NOMO-1 treated with dmso at 0.1 percent for 144 hours (cell line): ENCODE measurements around the gene UBE2H.
A peak's percentile ranks its signal among the peaks of the same experiment; 100 is the strongest.
"Not testable (repeated sequence)": the region's sequence is repeated elsewhere in the genome, so short reads cannot be mapped to it uniquely, and the experiment has no call there.

Experiments
- DNase-seq: peaks from one replicate; lab custom pipeline; 2025; ENCODE audit not compliant: unreplicated experiment; lab: John Stamatoyannopoulos, UW

UBE2H gene

DNA sequence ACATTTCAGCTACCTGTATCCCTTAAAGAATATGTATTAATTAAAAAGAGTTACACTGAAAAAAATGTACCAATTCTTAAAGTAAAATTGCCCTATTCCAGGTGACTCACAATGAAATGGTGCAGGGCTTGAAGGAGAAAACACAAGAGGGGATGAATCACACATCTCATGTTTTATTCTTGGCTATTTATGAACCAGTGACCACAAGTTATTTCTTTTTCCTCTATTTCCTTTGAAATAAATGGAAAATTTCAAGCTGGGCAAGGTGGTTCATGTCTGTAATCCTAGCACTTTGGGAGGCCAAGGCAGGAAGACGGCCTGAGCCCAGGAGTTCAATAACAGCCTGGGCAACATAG is 106.8 kb downstream of the UBE2H start:
- no peak for DNase-seq

DNA sequence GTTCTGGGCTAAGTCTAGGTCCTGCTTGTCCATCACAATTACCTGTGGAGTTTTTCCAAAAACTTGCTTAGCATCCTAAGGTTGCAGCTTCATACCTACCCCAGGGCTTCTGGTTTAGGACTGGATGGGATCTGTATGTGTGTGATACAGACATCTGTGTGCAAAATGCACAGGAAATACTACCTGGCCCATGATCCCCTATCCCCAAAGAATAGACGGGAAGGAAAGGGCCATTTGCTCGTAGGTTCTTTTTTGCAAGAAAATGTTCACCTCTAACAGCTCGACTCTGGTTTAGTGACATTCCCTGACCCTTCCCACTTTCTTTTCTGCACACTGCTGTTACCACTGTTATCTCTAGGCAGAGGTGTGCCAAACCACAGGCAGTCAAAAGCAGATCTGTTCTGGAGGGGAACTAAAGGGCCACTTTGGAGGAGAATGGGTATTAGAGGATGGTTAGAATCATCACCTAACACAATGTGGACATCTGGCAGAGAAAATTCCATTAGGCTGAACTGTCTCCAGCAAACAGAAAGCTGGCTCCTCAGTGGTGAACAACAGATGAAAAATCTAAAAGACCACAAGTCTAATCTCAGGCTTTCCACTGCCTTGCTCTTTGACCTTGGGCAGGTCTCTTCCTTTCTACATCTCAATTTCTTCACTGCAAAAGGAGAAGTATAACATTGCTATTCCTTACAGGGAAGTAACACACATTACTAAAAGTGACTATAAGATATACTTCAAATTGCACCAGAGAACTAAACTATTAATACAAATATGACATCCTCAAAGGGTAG is 107.4 kb downstream of the UBE2H start:
- DNase-seq = no peak

DNA sequence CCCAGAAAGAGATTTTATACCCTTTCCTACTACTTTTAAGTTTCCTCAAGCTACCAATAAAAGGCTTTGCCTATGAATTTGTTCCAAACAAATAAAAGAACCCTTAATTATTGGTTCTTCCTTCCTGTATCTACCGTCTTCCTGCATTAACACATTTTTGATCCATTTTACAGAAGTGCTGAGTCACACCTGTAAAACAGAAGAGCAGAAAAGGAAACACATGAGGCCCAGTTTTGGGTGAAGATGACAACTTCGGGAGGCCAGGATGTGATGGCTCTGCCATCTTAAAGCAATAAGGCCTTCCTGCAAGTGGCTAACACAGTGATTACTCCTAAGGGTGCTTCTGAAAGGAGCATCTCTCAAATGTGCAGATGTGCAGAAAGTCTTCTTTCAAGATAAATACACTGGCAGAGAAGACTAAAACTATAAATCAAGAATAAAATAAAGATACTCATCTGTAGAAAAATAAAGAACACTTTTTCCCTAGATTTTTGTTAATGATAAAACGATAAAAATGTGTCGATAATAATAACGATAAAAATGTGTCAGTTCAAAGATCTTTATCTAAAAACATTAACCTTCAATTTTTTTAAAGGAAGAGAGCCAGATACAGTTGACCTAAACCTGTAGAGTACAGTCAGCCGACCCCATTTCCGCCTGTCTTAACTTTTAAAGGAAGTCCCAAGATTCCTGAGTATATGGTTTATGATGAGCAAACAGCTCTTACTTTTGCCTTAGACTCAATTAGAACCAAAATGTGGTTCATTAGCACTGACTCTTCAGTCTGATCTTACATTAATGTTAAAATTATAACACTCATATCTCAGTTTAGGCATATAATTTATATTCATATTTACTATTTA is 108.6 kb downstream of the UBE2H start:
- DNase-seq = no peak

DNA sequence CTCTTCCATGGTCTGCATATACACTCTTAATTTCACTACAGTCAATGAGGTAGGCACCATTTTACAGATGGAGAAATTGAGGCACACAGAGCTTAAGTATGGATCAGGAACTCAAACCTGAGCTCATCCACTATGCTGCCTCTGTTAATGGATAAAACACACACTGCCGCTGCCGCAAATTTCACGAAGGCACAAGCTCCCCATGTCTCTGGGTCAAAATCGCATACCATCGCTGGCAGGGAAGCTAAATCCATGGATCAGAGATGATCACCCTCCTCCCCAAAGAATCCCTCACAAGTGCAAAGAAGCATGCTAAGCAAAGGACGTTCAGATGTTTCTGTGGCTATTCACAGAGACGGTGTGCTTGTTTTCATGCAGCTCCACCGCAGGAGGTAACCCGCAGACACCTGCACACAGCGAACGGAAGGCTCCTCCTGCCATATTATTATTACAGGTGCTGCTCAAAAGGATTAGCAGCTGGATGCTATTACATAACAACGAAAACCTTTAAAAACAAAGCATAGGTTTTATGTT is 109.3 kb downstream of the UBE2H start:
- DNase-seq = no peak

DNA sequence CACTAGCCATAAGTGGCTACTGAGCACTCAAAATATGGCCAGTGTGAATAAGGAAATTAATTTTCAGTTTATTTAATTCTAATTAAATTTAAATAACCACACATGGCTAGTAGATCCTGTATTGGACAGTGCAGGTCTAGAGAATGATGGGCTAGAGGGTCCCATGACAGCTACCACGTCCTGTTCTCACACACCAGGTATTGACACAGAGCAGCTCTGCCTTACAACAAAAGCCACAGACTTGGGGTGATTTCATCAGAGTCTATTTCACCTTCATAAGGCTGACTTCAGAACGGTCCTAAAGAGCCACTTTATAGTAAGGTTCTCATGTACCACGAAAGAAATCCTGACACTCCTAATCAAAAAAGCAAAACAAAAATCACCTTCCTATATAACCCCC is 111.3 kb downstream of the UBE2H start:
- peak; percentile 19 for DNase-seq

DNA sequence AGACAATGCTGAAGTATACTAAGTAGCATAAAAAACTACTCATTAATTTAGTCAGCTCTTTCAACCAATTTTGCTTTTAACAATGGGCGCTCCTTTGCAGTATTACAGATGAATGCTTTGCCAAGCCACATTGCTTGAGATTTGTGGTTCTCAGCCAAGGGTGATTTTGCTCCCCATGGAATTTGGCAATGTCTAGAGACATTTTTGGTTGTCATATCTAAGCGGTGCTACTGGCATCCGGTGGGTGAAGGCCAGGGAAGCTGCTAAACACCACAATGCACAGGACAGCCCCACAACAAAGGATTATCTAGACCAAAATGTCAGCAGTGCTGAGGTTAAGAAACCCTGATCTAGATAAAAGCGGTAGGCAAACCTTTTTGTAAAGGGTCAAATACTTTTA is 112.0 kb downstream of the UBE2H start:
- DNase-seq = no peak

DNA sequence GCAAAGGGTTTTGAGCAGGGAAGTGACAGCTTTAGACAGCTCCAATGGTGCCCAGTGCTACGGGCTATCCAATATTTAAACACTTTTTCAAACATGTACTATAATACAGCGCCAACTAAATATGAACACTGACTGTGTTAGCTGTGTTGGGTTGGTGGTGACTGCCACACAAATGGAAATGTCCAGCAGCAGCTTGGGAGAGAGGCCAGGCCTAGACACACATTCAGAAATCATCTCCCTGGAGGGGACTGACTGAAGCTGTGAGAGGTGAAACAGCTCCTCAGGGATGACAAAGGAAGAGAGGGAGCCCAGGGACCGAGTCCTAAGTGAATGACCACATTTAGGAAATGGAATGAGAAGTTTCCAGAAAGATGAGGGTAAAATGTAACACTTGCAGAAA is 115.8 kb downstream of the UBE2H start:
- DNase-seq = no peak

DNA sequence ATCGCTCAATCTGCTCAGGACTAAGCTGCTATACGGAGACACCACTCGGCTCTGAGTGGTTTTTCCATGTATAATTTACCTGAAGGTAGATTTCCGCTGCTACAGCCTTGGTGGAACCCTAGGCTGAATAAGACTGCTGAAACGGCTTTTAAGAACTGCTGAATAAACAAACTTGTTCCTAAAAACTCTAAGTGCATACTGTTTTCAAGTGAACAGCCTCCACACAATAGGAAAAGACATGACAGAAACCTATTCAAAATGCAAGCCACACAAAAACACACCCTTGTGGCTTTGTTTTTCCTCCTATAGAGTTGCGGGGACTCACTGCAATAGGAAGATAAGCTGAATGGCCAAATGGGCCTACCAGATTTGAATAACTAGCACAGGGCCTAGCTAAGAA is 117.2 kb downstream of the UBE2H start:
- no peak for DNase-seq

DNA sequence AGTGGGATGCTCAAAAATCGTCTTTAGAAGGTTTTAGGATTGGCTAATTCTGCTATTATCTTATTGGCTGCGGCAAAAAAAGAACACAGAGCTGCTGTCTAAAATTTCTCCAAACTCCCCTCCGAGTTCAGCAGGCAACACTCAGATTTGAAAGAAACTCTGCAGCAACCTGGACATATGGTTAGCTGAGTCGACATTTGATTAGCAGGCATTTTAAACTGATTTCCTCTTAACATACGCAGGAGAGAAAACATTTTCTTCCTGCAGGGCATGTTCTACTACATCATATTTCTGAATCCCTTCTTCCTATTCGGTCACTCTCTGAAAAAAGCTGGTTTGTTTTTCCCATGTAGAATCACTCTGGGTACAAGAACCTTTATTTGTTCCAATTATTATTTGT is 119.4 kb downstream of the UBE2H start:
- not testable (repeated sequence) for DNase-seq

DNA sequence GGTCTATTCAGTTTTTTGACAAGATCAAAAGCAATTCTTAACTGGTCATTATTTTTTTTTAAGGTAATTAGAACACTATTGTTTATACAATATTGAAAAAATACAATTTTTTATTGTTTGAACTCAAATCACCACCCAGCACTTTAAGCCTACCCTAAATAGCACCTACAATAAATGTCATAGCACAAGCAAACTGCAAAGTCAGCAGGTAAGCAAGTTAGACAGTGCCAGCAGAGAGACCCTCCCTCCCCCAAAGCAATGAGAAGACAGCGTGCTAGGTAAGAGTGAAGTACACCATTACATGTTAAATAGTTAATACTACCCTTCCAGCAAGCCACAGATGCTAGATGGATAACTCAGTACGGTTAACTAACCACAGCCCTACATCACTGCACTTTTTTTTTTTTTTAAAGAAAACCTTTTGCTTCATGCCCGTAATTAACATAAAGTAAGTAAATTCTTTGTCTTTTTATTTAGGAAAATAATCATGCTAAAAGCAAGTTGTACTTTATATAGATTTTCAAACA is 120.0 kb downstream of the UBE2H start:
- DNase-seq = no peak

DNA sequence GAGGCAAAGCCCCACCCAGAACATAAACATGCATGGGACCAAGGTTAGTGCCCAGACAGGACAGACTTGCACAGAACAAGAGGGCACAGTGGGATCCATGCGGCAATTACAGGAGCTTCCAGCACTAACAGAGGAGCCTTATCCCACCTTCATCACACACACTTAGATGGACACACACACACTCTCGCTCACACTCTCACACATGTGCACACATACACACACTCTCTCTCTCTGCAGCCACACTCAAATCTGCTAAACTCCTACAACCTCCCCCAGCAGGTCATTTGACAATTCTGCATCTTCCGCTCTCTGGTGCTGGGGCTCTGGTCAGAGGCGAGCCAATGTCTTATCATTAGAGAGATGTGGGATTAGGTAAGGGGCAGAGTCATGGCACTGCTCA is 120.5 kb downstream of the UBE2H start:
- no peak for DNase-seq

DNA sequence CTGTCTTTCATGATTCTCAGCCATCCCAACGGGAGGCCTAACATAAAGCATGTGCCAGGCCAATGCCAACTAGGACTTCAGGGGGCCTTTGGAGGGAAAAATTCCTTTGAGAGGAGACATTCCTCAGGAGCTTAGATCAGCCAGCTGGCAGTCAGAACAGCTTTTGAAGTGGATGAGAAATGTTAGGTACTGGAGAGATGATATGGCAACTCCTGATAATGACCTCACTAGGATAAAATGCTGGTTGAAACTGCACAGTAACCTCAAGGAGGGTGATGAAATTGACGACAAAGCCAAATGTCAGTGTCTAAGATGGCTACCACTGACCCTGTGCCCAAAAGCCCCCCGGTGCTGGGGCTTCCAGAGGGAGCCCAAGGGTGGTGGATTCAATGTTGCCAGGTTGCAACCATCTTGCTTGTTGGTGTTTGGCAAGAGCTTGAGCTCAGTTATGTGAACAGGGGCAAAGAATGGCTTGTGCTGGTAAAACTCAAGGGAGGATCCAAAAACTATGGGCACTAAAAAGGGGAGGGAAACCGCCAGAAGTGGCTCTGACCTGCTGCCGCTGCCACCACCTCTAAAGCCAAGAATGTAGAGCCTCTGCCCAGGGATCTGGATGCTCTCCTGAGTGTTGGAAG is 121.2 kb downstream of the UBE2H start:
- no peak for DNase-seq

DNA sequence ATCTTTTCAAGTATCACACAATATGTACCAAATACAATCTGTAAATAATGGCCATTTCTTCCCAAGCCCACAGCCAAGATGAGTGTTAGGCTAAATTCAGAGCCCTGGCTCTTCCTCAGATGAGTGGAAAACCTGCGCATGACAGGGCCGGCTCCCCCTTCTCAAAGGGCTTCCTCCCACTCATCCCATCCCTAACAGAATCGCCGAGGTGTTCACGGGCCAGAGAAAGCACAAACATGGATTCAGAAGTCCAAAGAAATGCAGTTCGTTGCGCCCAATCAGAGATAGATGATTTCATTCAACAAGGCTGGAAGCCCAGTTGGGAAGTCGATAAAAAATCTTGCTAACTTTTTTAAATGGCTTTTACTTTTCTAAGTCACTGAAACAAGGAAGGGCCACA is 121.8 kb downstream of the UBE2H start:
- DNase-seq = no peak

DNA sequence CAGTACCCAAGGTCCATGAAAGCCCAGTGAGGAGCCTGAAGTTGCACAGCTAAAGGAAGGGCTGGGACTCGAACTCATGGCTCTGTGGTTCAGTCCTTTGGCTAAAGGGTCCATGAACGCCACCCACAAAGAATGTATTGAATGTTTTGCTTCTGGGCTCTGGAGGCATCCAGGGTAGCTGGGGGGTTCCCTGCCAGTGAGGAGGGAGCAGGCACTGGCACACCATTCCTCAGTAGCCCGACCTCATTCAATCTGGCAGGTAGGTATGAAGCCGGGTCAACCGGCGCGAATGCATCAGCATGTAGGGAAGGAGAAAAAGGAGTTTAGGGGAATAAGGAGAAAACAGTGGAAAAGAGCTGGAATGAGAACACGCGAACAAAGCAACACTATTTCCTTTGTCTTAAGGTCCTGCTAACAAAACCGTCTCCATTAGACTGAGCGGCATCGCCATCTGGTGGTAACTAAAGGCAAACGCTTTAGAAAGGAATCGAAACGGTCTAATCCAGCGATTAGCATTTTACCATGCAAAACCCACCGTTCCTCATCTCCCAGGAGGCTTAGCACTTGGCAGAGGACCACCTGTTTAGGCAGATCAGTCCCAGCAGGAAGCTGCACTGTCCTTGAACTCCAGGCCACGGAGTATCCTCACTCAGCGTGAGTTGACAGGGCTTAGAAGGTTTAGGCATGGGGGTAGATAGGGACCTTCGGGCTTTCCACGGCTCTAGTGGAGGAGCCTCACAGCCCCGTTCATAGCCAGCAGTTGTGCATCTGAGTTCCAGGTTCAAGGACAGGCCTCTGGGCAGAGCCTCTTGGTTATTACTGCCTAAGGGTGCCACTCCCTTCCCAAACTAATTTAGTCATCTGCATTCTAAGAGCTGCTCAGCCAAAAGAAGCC is 122.8 kb downstream of the UBE2H start:
- DNase-seq = no peak

DNA sequence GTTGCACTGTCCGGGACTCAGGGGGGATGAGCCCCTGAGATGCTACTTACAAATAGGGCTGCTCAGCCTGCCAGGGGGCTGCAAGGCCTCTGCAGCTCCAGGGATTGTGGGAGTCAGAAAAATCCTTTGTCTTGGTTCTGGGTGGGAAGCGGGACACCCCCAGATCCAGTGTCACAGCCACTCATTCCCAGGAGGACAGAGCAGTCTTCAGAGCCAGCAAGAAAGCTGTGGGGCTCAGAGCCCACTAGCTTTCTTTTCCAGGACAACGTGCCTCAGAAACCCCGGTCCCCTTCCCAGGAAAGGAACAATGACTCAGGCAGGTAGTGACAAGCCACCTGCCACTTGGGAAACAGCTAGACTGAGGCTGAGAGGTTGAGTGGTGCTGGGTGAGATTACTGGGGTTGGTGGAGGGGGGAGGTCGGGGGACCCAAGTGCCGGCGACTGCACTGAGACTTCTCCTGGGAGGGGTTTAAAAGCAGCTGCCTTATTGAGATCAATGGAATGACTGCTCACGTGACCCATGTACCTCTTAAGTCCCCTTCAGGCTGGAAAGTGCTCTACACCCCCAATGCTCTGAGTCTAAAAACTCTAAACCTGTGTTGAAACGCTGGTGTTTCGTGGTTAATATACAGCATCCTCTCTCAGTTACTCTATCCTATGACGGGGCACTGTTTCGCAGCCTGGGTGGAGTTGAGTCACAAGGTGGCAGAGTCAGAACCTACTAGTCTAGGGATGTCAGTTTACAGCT is 123.6 kb downstream of the UBE2H start:
- no peak for DNase-seq

DNA sequence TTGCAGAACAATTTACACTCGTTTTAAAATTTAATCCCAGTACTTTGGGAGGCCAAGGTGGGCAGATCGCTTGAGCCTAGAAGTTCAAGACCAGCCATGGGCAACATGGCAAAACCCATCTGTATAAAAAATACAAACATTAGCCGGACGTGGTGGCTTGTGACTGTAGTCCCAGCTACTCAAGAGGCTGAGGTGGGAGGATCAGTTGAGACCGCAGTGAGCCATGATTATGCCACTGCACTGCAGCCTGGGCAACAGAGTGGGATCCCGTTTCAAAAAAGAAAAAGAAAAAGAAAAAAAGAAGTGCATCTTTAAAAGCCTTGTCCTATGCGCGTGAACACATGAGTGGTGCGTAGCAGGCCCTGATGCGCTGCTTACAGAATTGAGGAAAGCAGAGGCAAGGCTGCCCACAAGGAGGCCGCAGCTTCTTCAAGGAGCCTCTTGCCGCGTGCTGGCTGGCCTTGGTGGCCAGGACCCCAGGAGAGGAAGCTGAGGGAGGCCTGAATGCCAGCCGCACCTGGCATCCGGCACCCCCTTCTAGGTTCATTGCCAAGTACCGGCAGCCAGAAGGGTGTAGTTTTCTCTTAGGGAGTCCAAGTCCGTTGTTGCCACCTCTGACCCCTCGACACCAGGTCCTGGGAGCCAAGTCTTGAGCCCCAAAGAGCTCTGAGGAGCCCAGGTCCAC is 124.5 kb downstream of the UBE2H start:
- no peak for DNase-seq

DNA sequence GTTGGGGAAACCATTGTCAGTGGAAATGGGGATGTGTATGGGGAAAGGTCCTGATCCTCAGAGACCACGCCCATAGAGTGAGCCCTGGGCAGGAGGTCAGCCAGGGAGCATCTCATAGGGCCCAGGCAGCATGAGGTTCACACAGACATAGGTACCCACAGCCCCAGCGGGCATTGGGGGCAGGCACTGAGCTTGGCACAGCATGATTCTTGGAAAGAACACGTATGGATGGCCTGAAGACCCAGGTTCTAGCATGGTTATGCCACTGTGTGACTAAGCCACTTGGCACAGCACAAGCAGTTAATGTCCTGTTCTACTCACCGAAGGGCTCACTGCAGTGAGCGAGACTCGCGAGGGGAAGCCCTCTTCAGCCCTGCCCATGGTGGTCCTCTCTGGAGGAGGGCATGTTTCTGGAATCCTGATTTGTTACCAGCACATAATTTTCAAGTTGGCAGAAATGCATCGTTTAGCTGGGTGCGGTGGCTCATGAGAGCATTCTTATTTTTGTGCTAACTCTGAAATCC is 125.2 kb downstream of the UBE2H start:
- DNase-seq = no peak

DNA sequence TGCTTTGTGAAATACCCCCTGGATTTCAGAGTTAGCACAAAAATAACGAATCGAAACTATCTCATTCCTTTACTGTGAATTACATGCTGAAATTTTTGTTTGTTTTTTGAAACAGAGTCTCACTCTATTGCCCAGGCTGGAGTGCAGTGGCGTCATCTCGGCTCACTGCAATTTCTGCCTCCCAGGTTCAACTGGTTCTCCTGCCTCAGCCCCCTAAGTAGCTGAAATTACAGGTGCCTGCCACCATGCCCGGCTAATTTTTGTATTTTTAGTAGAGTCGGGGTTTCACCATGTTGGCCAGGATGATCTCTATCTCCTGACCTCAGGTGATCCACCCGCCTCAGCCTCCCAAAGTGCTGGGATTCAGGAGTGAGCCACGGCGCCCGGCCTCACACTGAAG is 125.9 kb downstream of the UBE2H start:
- DNase-seq = not testable (repeated sequence)
